Airway epithelial cell (primary cell): ENCODE data around the gene PCDHGB3. TPM values are rescaled to one million over a fixed set of nuclear protein-coding genes. Genes with fewer than 3 reads are reported as not detected.

Experiments
- total RNA-seq: library from RNA; depleted of rRNA; stranded (reverse); fragments of >200 nt; gene quantifications from 2 replicates; pipeline ENCODE4 v1.2.3, GENCODE V29; 2015

Gene PCDHGB3
- 0.35 and 0.46 TPM in 2 replicates for total RNA-seq

DNA sequence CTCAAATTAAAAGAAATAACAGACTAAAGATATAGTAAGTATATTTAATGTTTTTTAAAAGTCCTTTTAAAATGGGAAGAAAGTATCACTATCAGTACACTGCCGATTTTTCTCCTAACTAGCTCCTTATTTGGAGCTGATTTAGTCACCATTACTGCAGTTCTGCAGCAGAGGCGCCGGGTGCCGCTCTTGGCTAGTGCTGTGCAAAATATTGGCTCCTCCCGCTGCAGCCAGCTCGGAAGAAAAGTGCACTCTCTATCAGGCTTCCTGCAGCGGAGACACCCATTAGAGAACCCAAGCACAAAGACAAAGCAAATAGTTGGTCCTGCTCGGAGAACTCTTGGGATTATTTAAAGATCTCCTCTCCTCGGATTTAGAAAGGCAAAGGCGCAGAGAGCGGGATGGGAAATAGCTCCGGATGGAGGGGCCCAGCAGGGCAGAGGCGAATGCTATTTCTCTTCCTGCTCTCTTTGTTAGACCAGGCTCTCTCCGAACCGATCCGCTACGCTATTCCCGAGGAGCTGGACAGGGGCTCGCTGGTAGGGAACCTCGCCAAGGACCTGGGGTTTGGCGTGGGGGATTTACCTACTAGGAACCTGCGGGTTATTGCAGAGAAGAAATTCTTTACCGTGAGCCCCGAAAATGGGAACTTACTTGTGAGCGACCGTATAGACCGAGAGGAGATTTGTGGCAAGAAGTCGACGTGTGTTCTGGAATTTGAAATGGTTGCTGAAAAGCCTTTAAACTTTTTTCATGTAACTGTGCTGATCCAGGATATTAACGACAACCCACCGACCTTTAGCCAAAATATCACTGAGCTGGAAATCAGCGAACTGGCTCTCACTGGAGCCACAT lies at the start of gene PCDHGB3:
TSS of gene PCDHGB3 (plus strand) at position 249 of the 855 bp plus-strand sequence. CDS start at position 402, 153 bp downstream.

GRCh38 chr5:141330299-141331080 lies 39.6 kb upstream of the PCDHGB3 start, which contains the start of gene PCDHGA1:
Gene PCDHGA1 (plus strand): TSS chr5:141330514.

GRCh38 chr5:141338538-141339306 lies 31.3 kb upstream of the PCDHGB3 start, which contains the start of gene PCDHGA2:
Gene PCDHGA2 (plus strand): TSS chr5:141338760.

DNA sequence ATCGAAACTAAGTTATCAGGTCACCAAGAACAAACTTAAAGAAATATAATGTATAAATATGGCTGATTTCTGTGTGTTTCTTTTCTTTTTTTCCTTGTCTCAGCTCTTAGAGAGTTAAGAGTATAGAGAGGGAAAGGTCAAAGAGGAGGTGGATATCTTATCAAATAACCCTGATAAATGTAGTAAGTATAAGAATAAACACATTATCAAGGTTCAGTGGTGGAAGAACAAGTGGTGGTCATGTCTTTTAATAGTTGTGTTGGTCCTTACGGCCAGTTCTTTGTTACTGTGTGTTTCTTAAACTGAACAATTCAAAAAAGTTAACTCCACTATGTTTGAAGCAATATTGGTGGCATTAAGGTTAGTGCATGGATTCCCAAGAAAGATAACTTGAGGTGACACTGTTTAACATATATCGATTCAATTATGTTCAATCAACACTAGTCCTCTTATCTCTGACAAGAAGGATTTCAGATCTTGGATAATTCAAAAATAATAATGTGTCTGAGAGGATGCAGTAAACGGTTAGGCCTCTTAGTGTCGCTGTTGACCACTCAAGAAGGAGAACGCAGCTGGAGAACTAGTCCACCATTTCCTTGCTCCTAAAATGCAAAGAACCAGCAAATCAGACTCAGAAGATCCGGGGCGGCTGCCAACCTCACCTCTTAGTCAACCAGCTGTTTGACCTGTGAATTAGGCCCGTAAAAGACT lies 26.6 kb upstream of the PCDHGB3 start, which contains the start of gene PCDHGA3:
TSS of gene PCDHGA3 (plus strand) at position 588 of the 711 bp plus-strand sequence. CDS start 205 bp downstream, outside the sequence.

DNA sequence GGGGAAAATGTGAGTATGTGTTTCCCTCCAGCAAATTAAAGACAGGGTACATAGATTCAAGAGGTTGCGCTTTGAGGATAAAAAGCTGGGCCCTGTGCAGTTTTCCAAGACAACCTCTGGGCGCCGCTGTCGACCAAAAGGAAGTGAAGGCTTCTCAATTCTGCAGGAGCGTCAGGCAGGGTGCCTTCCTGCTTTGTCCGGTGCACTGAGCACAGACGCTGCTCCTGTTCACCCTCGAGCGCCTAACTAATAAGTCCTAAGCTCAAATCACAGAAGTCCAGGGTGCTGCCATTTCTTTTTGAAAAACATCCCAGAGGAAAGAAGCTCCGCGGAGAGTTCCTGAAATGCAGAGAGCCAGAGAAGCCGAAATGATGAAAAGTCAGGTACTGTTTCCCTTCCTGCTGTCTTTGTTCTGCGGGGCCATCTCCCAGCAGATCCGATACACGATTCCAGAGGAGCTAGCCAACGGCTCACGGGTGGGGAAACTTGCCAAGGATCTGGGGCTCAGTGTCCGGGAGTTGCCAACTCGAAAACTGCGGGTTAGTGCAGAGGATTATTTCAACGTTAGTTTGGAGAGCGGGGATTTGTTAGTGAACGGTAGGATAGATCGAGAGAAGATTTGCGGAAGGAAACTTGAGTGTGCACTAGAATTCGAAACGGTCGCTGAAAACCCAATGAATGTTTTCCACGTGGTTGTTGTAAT lies 20.0 kb upstream of the PCDHGB3 start, which contains the start of gene PCDHGB1:
TSS of gene PCDHGB1 (plus strand) at position 183 of the 703 bp plus-strand sequence. CDS start at position 345, 162 bp downstream.

GRCh38 chr5:141354900-141355469 lies 15.1 kb upstream of the PCDHGB3 start, which contains the start of gene PCDHGA4:
Gene PCDHGA4 (plus strand): TSS chr5:141355021. CDS start chr5:141355108, 87 bp downstream.

GRCh38 chr5:141359790-141360426 lies 10.1 kb upstream of the PCDHGB3 start, which contains the start of gene PCDHGB2:
Gene PCDHGB2 (plus strand): TSS chr5:141359994. CDS start chr5:141360136, 142 bp downstream.

GRCh38 chr5:141363952-141364660 lies 5.9 kb upstream of the PCDHGB3 start, which contains the start of gene PCDHGA5:
Gene PCDHGA5 (plus strand): TSS chr5:141364162. CDS start chr5:141364331, 169 bp downstream.

DNA sequence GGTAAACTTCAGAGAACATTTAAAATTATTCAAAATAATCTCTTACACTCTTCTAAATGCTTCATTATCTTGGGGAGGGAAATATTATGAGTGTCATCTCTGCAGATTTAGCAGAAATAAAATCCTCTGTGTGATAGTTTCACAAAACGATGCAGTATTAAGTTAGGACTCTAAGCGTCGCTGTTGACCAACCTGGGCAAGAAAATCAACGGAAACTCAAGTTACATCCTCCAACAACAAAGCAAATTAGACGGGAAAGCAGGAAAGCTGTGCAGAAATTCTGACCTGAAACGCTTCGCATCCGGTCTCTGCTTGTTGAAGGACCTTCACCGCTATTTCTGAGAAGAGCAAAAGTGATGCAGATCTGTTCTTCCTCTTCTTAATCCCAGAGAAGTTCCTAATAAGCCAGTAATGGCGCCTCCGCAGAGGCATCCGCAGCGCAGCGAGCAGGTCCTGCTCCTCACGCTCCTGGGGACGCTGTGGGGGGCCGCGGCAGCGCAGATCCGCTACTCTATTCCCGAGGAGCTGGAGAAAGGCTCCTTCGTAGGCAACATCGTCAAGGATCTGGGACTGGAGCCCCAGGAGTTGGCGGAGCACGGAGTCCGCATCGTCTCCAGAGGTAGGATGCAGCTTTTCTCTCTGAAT lies 3.8 kb downstream of the PCDHGB3 start, which contains the start of gene PCDHGA6:
TSS of gene PCDHGA6 (plus strand) at position 219 of the 645 bp plus-strand sequence. CDS start at position 412, 193 bp downstream.

DNA sequence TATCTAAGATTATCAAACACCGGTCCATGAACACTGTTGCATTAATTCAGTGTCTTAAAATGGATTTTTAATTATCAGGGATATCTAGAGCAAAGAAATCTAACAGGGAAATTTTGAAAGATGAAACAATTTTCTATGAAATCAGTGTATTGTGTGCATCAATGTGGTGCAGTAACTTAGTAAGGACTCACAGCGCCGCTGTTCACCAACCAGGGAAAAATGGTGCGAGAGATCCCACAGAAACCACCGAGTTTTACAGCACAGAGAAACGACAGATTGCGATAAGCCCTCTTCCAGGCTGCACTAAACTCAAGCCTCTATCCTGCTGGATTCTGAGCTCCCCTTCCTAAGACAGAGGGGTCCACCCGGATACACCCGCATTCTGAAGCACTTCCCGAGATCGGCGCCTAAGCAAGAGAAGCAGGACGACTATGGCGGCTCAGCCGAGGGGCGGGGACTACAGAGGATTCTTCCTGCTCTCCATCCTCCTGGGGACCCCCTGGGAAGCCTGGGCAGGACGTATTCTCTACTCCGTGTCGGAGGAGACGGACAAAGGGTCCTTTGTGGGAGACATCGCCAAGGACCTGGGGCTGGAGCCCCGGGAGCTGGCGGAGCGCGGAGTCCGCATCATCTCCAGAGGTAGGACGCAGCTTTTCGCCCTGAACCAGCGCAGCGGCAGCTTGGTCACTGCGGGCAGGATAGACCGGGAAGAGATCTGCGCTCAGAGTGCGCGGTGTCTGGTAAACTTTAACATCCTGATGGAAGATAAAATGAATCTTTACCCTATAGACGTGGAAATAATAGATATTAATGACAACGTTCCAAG lies 12.6 kb downstream of the PCDHGB3 start, which contains the start of gene PCDHGA7:
TSS of gene PCDHGA7 (plus strand) at position 274 of the 826 bp plus-strand sequence. CDS start at position 432, 158 bp downstream.

DNA sequence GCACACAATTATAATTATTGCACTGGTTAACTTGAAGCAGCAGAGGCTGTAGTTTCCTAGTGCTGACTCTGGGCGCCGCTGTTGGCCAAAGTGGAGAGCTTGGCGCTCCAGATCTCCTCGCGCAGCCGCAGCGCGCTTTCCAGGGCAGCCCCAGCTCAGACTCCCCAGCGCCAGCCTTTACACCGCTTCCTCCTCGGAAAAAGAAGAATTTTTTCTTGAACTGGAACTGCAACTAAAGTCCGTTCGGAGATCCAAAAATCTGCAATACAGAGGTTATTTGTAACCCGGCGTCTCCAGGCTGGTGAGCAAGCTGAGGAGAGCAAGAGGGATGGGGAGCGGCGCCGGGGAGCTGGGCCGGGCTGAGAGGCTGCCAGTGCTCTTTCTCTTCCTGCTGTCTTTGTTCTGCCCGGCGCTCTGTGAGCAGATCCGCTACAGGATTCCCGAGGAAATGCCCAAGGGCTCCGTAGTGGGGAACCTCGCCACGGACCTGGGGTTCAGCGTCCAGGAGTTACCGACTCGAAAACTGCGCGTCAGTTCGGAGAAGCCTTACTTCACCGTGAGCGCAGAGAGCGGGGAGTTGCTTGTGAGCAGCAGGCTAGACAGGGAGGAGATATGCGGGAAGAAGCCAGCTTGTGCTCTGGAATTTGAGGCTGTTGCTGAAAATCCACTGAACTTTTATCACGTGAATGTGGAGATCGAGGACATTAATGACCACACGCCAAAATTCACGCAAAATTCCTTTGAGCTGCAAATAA lies 17.7 kb downstream of the PCDHGB3 start, which contains the start of gene PCDHGB4:
TSS of gene PCDHGB4 (plus strand) at position 142 of the 755 bp plus-strand sequence. CDS start at position 329, 187 bp downstream.

GRCh38 chr5:141392429-141393198 lies 22.6 kb downstream of the PCDHGB3 start, which contains the start of gene PCDHGA8:
Gene PCDHGA8 (plus strand): TSS chr5:141392633. CDS start chr5:141392814, 181 bp downstream.

DNA sequence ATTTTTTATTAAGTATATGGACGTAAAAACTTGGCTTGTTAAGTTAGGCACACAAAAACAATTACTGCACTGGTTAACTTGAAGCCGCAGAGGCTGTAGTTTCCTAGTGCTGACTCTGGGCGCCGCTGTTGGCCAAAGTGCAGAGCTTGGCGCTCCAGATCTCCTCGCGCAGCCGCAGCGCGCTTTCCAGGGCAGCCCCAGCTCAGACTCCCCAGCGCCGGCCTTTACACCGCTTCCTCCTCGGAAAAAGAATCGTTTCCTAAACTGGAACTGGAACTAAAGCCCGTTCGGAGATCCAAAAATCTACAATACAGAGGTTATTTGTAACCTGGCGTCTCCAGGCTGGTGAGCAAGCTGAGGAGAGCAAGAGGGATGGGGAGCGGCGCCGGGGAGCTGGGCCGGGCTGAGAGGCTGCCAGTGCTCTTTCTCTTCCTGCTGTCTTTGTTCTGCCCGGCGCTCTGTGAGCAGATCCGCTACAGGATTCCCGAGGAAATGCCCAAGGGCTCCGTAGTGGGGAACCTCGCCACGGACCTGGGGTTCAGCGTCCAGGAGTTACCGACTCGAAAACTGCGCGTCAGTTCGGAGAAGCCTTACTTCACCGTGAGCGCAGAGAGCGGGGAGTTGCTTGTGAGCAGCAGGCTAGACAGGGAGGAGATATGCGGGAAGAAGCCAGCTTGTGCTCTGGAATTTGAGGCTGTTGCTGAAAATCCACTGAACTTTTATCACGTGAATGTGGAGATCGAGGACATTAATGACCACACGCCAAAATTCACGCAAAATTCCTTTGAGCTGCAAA lies 27.9 kb downstream of the PCDHGB3 start, which contains the start of gene PCDHGB5:
TSS of gene PCDHGB5 (plus strand) at position 192 of the 796 bp plus-strand sequence. CDS start at position 373, 181 bp downstream.

GRCh38 chr5:141402553-141403243 lies 32.7 kb downstream of the PCDHGB3 start, which contains the start of gene PCDHGA9:
Gene PCDHGA9 (plus strand): TSS chr5:141402778. CDS start chr5:141402953, 175 bp downstream.

